HUES48 (cell line): ENCODE data around the gene OPRD1.

Experiments used
- H3K27ac ChIP-seq: one replicate; pipeline ENCODE4 v1.7.0; 2013; ENCODE audit warnings: low read depth, low read length, inconsistent platforms
- H3K27me3 ChIP-seq: 2 replicates; pipeline ENCODE4 v1.6.1; 2013; ENCODE audit warnings: mild to moderate bottlenecking, low read length; ENCODE audit not compliant: control insufficient read depth, insufficient read depth
- H3K36me3 ChIP-seq: 2 replicates; pipeline ENCODE4 v1.6.1; 2013; ENCODE audit warnings: low read length; ENCODE audit not compliant: control insufficient read depth, insufficient read depth
- H3K4me1 ChIP-seq: 2 replicates; pipeline ENCODE4 v1.6.1; 2013; ENCODE audit warnings: mild to moderate bottlenecking, low read length; ENCODE audit not compliant: control insufficient read depth, insufficient read depth
- H3K4me3 ChIP-seq: 2 replicates; pipeline ENCODE4 v1.5.1; 2013; ENCODE audit warnings: mild to moderate bottlenecking, low read depth, low read length
- H3K9ac ChIP-seq: 2 replicates; pipeline ENCODE4 v1.6.1; 2013; ENCODE audit warnings: mild to moderate bottlenecking, low read depth, low read length, moderate library complexity
- H3K9me3 ChIP-seq: 2 replicates; pipeline ENCODE4 v1.6.1; 2013; ENCODE audit warnings: low read length; ENCODE audit not compliant: control insufficient read depth, insufficient read depth

The OPRD1 gene

GRCh38 chr1:28886731-28887418 is 74.9 kb downstream of the OPRD1 start:
- Histone ChIP-seq H3K9ac (no peak overlapping the region), H3K36me3 (no peaks in the 10 kb centered on the region), H3K9me3 (no peaks in the 10 kb centered on the region), H3K4me1 (peaks cover 31% of the 10 kb centered on the region), H3K27me3 (peaks cover 11% of the 10 kb centered on the region), H3K27ac (no peak overlapping the region), H3K4me3 (peak overlapping the region; percentile 88)

GRCh38 chr1:28887419-28887834 is 75.5 kb downstream of the OPRD1 start:
- Histone ChIP-seq H3K27me3 (peaks cover 11% of the 10 kb centered on the region), H3K9me3 (no peaks in the 10 kb centered on the region), H3K9ac (no peak overlapping the region), H3K27ac (no peak overlapping the region), H3K4me3 (peak overlapping the region; percentile 88), H3K36me3 (no peaks in the 10 kb centered on the region), H3K4me1 (peaks cover 31% of the 10 kb centered on the region)

- H3K4me3 ChIP-seq = peak overlapping the region; percentile 88
- H3K4me1 ChIP-seq = peaks cover 31% of the 10 kb centered on the region
- peaks cover 11% of the 10 kb centered on the region for H3K27me3 ChIP-seq
- no peaks in the 10 kb centered on the region for H3K36me3 ChIP-seq
- H3K9ac ChIP-seq = no peak overlapping the region
- H3K27ac ChIP-seq = no peak overlapping the region
- H3K9me3 ChIP-seq = no peaks in the 10 kb centered on the region
These were observed 76.1 kb downstream of the OPRD1 start for GRCh38 chr1:28887835-28888682.

GRCh38 chr1:28888915-28889314 is 76.9 kb downstream of the OPRD1 start:
- H3K36me3 ChIP-seq = no peaks in the 10 kb centered on the region
- H3K9me3 ChIP-seq = no peaks in the 10 kb centered on the region
- peaks cover 11% of the 10 kb centered on the region for H3K27me3 ChIP-seq
- no peak overlapping the region for H3K9ac ChIP-seq
- no peak overlapping the region for H3K4me3 ChIP-seq
- H3K27ac ChIP-seq = no peak overlapping the region
- H3K4me1 ChIP-seq = peaks cover 27% of the 10 kb centered on the region

GRCh38 chr1:28889357-28889756 is 77.4 kb downstream of the OPRD1 start:
- peaks cover 22% of the 10 kb centered on the region for H3K4me1 ChIP-seq
- no peaks in the 10 kb centered on the region for H3K9me3 ChIP-seq
- no peak overlapping the region for H3K4me3 ChIP-seq

GRCh38 chr1:28890435-28890834 is 78.5 kb downstream of the OPRD1 start:
- H3K4me1 ChIP-seq = peaks cover 14% of the 10 kb centered on the region
- no peak overlapping the region for H3K27ac ChIP-seq
- H3K27me3 ChIP-seq = peaks cover 11% of the 10 kb centered on the region
- no peaks in the 10 kb centered on the region for H3K9me3 ChIP-seq
- no peak overlapping the region for H3K4me3 ChIP-seq
- H3K9ac ChIP-seq = no peak overlapping the region
- H3K36me3 ChIP-seq = no peaks in the 10 kb centered on the region

More at GRCh38 chr1:28889357-28889756, 77.4 kb downstream of the OPRD1 start:
- Histone ChIP-seq H3K9ac (no peak overlapping the region), H3K36me3 (no peaks in the 10 kb centered on the region), H3K27ac (no peak overlapping the region), H3K27me3 (peaks cover 11% of the 10 kb centered on the region)

- Histone ChIP-seq H3K36me3 (no peaks in the 10 kb centered on the region), H3K9me3 (no peaks in the 10 kb centered on the region), H3K4me3 (no peak overlapping the region), H3K27ac (no peak overlapping the region), H3K4me1 (peaks cover 10% of the 10 kb centered on the region), H3K27me3 (peaks cover 11% of the 10 kb centered on the region), H3K9ac (no peak overlapping the region)
These were observed 78.9 kb downstream of the OPRD1 start for GRCh38 chr1:28890836-28891235.

GRCh38 chr1:28891256-28891655 is 79.3 kb downstream of the OPRD1 start:
- Histone ChIP-seq H3K9ac (no peak overlapping the region), H3K27ac (no peak overlapping the region), H3K4me1 (peaks cover 6% of the 10 kb centered on the region), H3K36me3 (no peaks in the 10 kb centered on the region), H3K27me3 (peaks cover 9% of the 10 kb centered on the region), H3K4me3 (no peak overlapping the region), H3K9me3 (no peaks in the 10 kb centered on the region)

- no peak overlapping the region for H3K27ac ChIP-seq
- H3K9ac ChIP-seq = no peak overlapping the region
- H3K4me1 ChIP-seq = peaks cover 3% of the 10 kb centered on the region; the same call in 1 of the 2 replicates
- H3K36me3 ChIP-seq = no peaks in the 10 kb centered on the region
- no peak overlapping the region for H3K4me3 ChIP-seq
- H3K27me3 ChIP-seq = no peaks in the 10 kb centered on the region
- H3K9me3 ChIP-seq = no peaks in the 10 kb centered on the region
These were observed 81.6 kb downstream of the OPRD1 start for GRCh38 chr1:28893403-28894102.

GRCh38 chr1:28894785-28895184 is 82.8 kb downstream of the OPRD1 start:
- H3K27me3 ChIP-seq = no peaks in the 10 kb centered on the region
- no peak overlapping the region for H3K27ac ChIP-seq
- H3K9ac ChIP-seq = no peak overlapping the region
- no peak overlapping the region for H3K4me3 ChIP-seq
- peaks cover 3% of the 10 kb centered on the region; the same call in 1 of the 2 replicates for H3K4me1 ChIP-seq
- H3K36me3 ChIP-seq = no peaks in the 10 kb centered on the region
- H3K9me3 ChIP-seq = no peaks in the 10 kb centered on the region
